Body of pancreas (tissue), 4 donors: ENCODE data around the gene ESRRA.

Experiments
- CTCF ChIP-seq, 7 experiments: fragments of 450-650 bp in 4 of 7; fragments of 200-600 bp in 3 of 7; sonication (generic) in 3 of 7; IDR thresholded peaks; one replicate each; pipeline ENCODE4 v1.5.1; 2016 to 2019; ENCODE audit warnings: antibody characterized with exemption in 7 of 7
- POLR2A ChIP-seq, 3 donors: fragments of 450-650 bp; IDR thresholded peaks; one replicate each; pipeline ENCODE4 v1.6.1; 2016; ENCODE audit warnings: antibody characterized with exemption in 3 of 3, mild to moderate bottlenecking in 2 of 3

DNA sequence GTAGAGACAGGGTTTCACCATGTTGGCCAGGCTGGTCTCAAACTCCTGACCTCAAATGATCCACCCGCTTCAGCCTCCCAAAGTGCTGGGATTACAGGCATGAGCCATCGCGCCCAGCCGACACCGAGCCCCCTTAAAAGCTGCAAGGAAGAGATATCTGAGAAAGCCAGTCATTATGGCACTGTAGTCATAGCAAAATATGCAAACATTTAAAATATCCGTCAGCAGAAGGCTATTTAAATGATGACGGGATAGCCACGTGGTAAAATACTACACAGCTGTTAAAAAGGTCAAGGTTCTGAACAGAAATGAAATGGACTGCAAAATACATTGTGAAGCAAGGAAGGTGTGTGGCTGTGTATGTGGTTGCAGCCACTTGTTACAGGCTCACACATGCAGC lies 28.2 kb downstream of the ESRRA start:
- TF ChIP-seq POLR2A (IDR thresholded peaks at IDR 0.05) (no peak), CTCF (IDR thresholded peaks at IDR 0.05) (no peak)
